Activated CD8-positive, alpha-beta T cell treated with anti-CD3 and anti-CD28 coated beads for 36 hours (primary cell): ENCODE data around the gene TRAPPC12. TPM values are rescaled to one million over a fixed set of nuclear protein-coding genes. Genes with fewer than 3 reads are reported as not detected.

Experiments
- ATAC-seq: fragments of 200-7000 bp; cut with Tn5 transposase; one replicate; pipeline ENCODE4 v1.10.0; 2021; ENCODE audit warnings: mild to moderate bottlenecking, moderate library complexity
- CTCF ChIA-PET: fragments of 350-600 bp; sonication (Branson Sonifier 250); formaldehyde crosslinking; loops from one replicate; lab custom pipeline; 2021; ENCODE audit warnings: antibody characterized with exemption; lab: Charles Lee
- POLR2A ChIA-PET: fragments of 350-600 bp; sonication (Branson Sonifier 250); formaldehyde crosslinking; loops from one replicate; lab custom pipeline; 2021; ENCODE audit warnings: antibody characterized with exemption; lab: Charles Lee
- DNase-seq: peaks from one replicate; pipeline ENCODE4 v3.0.0-alpha.2; 2020
- H3K27ac Mint-ChIP-seq: one replicate; pipeline ENCODE4 v1.8.0; 2021; ENCODE audit warnings: mild to moderate bottlenecking, mixed read lengths
- H3K27me3 Mint-ChIP-seq: one replicate; pipeline ENCODE4 v1.8.0; 2021; ENCODE audit warnings: mixed read lengths
- H3K36me3 Mint-ChIP-seq: one replicate; pipeline ENCODE4 v1.8.0; 2021; ENCODE audit warnings: low read depth, mixed read lengths
- H3K4me1 Mint-ChIP-seq: one replicate; pipeline ENCODE4 v1.8.0; 2021; ENCODE audit warnings: low read depth, mixed read lengths
- H3K4me3 Mint-ChIP-seq: one replicate; pipeline ENCODE4 v1.8.0; 2021; ENCODE audit warnings: mild to moderate bottlenecking, moderate library complexity, mixed read lengths
- H3K9me3 Mint-ChIP-seq: one replicate; pipeline ENCODE4 v1.8.0; 2021; ENCODE audit warnings: mixed read lengths
- intact Hi-C: fragments of 100-400 bp; cut with micrococcal nuclease; formaldehyde crosslinking; loops from one replicate; pipeline ENCODE4 v1.10.0; 2022
- total RNA-seq, 2 experiments: library from RNA; stranded (reverse); gene quantifications; one replicate each; pipeline ENCODE4 v1.2.3, GENCODE V29; 2021
- TF ChIP-seq, protein P1 (sequence below): fragments of 200-600 bp; IDR thresholded peaks from one replicate; pipeline ENCODE4 v1.8.0; 2022; ENCODE audit warnings: antibody characterized with exemption, mild to moderate bottlenecking

TRAPPC12 gene
- 10 to 100 TPM; 52.9 to 65.3 TPM for total RNA-seq

DNA sequence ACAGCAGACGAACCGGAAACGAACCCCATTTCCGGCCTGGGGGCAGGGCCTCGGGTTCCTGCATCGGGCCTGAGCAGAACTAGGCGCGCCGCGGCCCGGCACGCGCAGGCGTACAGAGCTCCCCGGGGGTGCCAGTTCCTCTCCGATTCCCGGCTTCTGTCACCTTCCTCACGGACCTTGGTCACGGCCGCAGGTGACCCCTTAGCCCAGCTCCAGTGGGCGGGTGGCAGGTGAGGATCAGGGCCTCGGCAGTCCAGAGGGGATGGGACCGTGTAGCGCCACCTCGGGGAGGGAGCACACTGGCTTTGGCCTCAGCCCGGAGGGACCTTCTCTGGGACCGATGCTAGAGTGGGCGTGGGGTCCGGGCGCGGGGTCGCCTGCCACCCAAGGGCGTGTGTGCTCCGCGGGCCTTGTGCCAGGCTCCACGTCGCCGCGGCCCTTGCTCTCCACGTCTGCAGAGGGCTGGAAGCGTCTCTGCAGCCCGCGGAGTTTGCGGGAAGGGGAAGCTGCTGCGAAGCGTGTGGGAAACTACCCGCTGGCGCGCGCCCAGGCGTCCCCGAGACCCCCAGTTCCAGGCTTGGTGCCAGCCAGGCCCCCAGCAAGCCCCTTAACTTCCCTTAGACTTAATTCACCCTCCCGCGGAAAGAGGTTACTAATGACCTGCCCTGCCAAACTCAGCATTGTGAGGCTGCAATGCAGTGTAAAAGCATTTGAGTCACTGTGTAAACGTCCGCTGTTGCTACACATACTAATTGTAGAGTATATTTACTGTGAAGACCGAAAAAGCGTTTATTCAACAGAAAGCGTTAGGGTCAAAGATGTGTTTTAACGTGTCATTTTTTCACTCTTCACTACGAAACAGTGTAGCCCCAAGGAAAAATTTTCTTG lies at the start of gene TRAPPC12:
Gene TRAPPC12 (plus strand): TSS at position 48 of the 888 bp plus-strand sequence. CDS start 7,930 bp downstream, outside the sequence.
- POLR2A ChIA-PET: interaction anchor here (0.6 to 1.4 kb wide), 5 partner anchors 9 to 178 kb away, joined by 3 read pairs; partner anchors contain the start of gene RNASEH1
- intact Hi-C loops: loop anchor here (10.0 kb wide), 1 partner anchor 175 kb away; the partner anchor contains the start of gene RNASEH1
- H3K27ac Mint-ChIP-seq: peak within 1 kb of the TSS; percentile 93

GRCh38 chr2:3332133-3332532 lies 47.4 kb upstream of the TRAPPC12 start:
- ChIA-PET POLR2A (no interaction called here), CTCF (no interaction called here)
- Mint-ChIP-seq H3K27me3 (no peaks in the 10 kb centered on the region), H3K36me3 (peaks cover 49% of the 10 kb centered on the region), H3K9me3 (no peaks in the 10 kb centered on the region), H3K27ac (no peak overlapping the region), H3K4me3 (no peak overlapping the region), H3K4me1 (no peaks in the 10 kb centered on the region)
- ATAC-seq (no peak), DNase-seq (no peak)
- TF ChIP-seq, protein P1, sequence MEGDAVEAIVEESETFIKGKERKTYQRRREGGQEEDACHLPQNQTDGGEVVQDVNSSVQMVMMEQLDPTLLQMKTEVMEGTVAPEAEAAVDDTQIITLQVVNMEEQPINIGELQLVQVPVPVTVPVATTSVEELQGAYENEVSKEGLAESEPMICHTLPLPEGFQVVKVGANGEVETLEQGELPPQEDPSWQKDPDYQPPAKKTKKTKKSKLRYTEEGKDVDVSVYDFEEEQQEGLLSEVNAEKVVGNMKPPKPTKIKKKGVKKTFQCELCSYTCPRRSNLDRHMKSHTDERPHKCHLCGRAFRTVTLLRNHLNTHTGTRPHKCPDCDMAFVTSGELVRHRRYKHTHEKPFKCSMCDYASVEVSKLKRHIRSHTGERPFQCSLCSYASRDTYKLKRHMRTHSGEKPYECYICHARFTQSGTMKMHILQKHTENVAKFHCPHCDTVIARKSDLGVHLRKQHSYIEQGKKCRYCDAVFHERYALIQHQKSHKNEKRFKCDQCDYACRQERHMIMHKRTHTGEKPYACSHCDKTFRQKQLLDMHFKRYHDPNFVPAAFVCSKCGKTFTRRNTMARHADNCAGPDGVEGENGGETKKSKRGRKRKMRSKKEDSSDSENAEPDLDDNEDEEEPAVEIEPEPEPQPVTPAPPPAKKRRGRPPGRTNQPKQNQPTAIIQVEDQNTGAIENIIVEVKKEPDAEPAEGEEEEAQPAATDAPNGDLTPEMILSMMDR: no peak
- intact Hi-C loops: no loop called here

More for the DNA sequence above, at the start of gene TRAPPC12:
- H3K36me3 Mint-ChIP-seq: peaks cover 32% of the 10 kb centered on the region
- H3K9me3 Mint-ChIP-seq: no peaks in the 10 kb centered on the region
- CTCF ChIA-PET: interaction anchor here (1.2 to 1.9 kb wide), 5 partner anchors 14 to 272 kb away, joined by 3 to 5 read pairs (median 5); no protein-coding TSS in a partner anchor
- no peaks in the 10 kb centered on the region for H3K27me3 Mint-ChIP-seq
- TF ChIP-seq, protein P1: no peak
- H3K4me3 Mint-ChIP-seq: peak within 1 kb of the TSS; percentile 93
- peaks cover 41% of the 10 kb centered on the region for H3K4me1 Mint-ChIP-seq
- ATAC-seq (peak; percentile 76), DNase-seq (peak; percentile 94)

DNA sequence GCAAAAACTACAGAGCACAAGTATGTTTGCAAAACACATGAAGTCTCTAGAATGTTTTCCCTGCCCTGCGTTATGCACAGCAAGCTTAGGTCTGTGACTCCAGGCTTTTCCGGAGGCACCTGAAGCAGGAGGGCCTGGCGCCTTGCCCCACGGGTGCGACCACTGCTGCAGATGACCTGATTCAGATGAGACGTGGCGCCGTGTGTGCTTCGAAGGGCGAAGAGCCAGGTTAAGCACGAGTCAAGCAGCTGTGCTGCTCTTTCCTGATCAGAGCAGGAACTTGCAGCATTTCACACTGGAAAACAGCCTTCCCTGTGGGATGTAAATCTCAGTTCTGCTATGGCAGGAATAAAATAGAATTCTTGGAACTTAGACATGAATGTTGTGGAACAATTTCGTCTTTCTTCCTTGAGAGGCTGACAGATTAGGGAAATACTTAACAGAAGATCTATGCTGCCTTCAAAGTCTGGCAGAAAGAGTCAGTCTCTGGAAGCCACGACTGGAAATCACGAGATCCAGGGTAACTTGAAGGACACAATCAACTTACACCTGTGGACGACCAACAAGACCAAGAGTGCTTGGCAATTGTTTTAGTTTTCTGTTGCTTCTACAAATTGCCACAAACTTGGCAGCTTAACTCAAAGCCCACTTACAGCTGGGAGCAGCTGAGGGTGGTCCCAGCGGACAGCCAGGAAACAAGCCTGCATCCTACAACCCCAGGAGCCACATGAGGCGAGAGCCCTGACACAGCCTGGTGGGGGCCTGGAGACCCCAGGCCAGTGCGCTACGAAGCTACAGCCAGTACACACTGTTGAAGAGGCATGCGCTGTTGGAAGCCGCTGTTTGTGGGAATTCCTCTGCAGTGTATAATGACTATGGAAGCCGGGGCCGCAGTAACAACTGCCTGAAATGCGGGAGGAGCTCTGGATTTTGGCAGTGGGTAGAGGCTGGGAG lies 44.8 kb upstream of the TRAPPC12 start:
- DNase-seq (no peak), ATAC-seq (no peak)
- peaks cover 49% of the 10 kb centered on the region for H3K36me3 Mint-ChIP-seq
- H3K4me1 Mint-ChIP-seq: no peaks in the 10 kb centered on the region
- TF ChIP-seq, protein P1: no peak
- H3K27me3 Mint-ChIP-seq: no peaks in the 10 kb centered on the region
- ChIA-PET POLR2A (interaction anchor here (0.6 kb wide), 1 partner anchor 21 kb away, joined by 3 read pairs; no protein-coding TSS in a partner anchor), CTCF (no interaction called here)
- H3K9me3 Mint-ChIP-seq: no peaks in the 10 kb centered on the region
- H3K27ac Mint-ChIP-seq: no peak overlapping the region
- intact Hi-C loops: no loop called here
- H3K4me3 Mint-ChIP-seq: no peak overlapping the region

GRCh38 chr2:3336844-3337243 lies 42.6 kb upstream of the TRAPPC12 start:
- POLR2A ChIA-PET: no interaction called here
- CTCF ChIA-PET: no interaction called here
- no peaks in the 10 kb centered on the region for H3K9me3 Mint-ChIP-seq
- no peak overlapping the region for H3K4me3 Mint-ChIP-seq
- H3K4me1 Mint-ChIP-seq: no peaks in the 10 kb centered on the region
- DNase-seq (no peak), ATAC-seq (no peak)
- peaks cover 39% of the 10 kb centered on the region for H3K36me3 Mint-ChIP-seq
- H3K27ac Mint-ChIP-seq: no peak overlapping the region
- no peaks in the 10 kb centered on the region for H3K27me3 Mint-ChIP-seq
- TF ChIP-seq, protein P1: no peak
- intact Hi-C loops: no loop called here
